Stimulated activated CD8-positive, alpha-beta memory T cell treated with anti-CD3 and anti-CD28 coated beads, Interleukin-4, amount 100 ng/mL, for 1 hour (primary cell): ENCODE data around the gene SLC51B.
"Not testable (repeated sequence)": the region's sequence is repeated elsewhere in the genome, so short reads cannot be mapped to it uniquely, and the experiment has no call there.

ENCODE experiments used
- DNase-seq, 2 donors: peaks; one replicate each; pipeline ENCODE4 v3.0.0-alpha.2; 2020; ENCODE audit warnings: low read depth in 2 of 2, low spot score in 1 of 2

SLC51B gene

DNA sequence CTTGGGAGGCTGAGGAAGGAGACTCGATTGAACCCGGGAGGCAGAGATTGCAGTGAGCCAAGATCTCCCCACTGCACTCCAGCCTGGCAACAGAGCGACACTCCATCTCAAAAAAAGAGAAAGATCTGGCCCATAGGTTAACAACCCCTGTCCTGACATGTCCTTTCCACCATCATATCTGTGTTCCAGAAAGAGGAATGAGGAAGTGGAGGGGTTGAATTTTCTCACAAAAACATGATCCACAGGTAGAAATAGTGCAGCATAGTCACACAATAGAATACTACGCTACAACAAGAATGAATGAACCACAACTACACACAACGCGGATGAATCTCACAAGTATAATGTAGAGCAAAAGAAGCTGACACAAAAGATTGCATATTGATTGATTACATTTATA, 4.7 kb upstream of the SLC51B start:
- DNase-seq, result no peak

DNA sequence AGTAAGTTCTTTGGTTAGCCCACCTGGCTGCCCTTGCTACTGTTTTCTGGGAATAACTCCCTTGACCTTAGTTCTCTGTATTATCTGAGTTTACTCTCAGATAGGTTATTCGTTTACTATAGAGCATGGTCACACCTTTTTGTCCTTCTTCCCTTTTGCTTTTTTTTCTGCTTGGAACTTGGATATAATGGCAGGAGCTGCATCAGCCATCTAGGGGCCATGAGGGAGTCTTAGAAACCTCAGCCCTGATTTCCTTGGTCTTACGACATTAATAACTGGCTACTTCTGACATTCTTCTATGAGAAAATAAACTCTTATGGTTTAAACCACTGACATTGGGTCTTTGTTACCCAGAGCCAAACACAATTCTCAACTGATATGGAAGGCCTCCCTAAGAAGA, 3.4 kb upstream of the SLC51B start:
- DNase-seq, result no peak

DNA sequence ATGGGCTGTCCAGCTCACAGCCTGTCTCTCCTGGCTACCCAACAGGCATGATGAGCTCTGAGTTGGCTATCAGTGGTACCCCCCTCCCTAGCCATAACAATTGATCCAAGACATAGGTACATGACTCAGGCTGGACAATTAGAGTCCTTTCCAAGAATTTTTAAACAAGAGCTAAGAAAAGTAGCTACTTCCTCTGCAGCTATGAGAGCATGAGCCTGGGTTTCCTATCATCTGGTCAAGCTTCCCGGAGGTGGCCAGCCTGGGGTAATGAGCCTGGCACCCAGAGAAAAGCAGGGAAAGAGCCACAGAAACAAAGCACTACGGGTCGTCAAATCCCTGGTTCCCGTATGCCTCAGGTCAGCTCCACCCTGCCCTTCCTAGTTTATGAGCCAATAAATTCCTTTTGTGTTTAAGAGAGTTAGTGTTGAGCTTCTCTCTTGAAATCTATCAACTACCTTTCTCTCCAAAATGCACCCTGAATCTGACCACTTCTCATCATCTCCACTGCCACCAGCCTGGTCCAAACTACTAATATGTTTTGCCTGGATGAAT, 2.3 kb upstream of the SLC51B start:
- no peak for DNase-seq

DNA sequence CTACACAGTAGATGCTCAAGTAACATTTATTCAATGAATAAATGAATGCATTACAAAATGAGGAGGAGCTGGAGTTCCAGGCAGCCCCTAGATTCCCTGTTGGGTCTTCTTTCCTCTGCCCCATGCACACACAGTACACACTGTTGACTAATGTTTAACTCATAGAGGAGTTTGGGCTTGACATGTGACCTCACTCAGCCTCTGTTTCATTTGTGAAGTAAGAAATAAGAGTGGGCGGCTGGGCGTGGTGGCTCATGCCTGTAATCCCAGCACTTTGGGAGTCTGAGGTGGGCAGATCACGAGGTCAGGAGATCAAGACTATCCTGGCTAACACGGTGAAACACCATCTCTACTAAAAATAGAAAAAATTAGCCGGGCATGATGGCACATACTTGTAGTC, 969 bp upstream of the SLC51B start:
- DNase-seq, result not testable (repeated sequence)

DNA sequence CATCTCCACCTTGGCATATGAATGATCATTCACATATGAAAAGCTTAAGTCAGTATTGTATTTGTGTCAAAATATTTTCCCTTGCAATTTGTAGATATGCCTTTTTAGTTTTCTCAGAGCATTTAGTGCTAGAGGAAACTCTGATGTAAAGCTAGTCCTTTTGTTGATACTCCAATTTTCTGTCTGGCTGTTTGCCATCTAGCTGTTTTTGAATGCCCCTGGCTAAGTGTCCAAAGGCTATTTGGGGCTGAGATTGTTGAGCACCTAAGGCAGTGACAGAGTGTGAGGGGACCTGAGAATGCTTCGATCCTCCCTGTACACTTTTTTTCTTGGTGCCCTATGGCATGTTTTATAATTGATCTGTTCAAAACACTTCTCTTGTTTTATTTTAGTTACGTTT, 3.1 kb downstream of the SLC51B start:
- no peak for DNase-seq

DNA sequence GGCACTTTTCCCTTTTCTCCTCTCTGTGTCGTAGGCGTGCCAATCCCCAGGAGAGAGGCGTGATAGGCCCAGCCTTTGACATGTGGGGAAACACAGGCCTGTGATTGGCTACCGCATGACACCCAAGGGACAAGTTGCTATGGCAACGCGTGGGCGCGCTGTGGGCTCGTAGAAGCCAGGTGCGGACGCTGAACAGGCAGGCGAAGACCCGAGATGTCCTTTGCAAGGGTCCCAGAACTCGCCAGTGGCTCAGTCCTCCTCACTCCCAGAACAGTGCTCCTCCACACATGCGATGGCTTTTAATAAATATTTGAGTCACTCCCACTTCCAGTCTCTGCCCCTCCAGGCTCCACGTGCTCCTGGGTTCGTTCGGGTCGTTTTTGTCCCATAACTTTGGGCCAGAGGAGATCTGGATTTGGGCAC, 4.2 kb downstream of the SLC51B start:
- DNase-seq, result peak; percentile 44 to 73

DNA sequence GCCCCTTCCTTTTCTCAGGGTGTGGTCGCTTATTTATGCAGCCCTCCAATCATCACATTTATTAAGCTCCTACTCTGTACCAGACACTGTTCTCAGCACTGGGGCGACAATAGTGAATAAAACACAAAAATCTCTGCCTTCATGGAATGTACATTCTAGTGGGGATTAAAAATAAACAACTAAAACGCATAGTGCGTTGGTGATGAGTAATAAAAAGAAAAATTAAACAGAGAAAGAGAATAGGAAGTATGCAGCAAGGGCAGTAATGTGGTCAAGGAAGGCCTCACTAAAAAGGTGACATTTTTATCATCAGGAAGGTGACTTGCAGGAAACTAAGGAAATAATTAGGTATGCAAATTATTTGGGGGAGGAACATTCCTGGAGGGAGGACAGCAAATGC, 5.1 kb downstream of the SLC51B start:
- DNase-seq, result no peak

DNA sequence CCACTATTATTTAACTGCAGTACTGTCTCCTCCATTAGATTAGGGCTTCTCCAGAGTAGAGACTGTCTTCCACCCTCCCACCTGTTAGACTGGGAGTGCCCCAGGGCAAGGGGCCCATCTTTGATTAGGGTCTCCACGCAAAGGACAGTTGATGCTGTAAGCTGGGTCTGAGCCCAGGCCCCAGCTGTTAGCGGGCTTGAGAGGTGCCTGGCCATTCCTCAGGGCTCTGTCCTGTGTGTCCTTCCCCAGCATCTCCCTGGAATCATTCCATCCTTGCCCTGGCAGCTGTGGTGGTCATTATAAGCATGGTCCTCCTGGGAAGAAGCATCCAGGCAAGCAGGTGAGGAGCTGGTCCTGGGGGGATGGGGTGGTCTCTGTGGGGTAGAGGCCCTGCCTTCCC, 6.1 kb downstream of the SLC51B start:
- DNase-seq, result no peak

DNA sequence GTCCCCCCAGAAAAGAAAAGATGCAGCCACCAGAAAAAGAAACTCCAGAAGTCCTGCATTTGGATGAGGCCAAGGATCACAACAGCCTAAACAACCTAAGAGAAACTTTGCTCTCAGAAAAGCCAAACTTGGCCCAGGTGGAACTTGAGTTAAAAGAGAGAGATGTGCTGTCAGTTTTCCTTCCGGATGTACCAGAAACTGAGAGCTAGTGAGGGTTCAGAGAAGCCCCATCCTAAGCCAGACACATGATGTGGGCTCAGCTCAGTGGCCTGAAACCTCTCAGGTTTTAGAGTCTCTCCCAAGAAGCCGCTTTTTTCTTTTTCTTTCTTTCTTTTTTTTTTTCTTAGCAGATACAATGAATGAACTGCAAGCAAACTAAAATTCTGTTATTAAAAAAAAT, 7.8 kb downstream of the SLC51B start:
- no peak for DNase-seq

DNA sequence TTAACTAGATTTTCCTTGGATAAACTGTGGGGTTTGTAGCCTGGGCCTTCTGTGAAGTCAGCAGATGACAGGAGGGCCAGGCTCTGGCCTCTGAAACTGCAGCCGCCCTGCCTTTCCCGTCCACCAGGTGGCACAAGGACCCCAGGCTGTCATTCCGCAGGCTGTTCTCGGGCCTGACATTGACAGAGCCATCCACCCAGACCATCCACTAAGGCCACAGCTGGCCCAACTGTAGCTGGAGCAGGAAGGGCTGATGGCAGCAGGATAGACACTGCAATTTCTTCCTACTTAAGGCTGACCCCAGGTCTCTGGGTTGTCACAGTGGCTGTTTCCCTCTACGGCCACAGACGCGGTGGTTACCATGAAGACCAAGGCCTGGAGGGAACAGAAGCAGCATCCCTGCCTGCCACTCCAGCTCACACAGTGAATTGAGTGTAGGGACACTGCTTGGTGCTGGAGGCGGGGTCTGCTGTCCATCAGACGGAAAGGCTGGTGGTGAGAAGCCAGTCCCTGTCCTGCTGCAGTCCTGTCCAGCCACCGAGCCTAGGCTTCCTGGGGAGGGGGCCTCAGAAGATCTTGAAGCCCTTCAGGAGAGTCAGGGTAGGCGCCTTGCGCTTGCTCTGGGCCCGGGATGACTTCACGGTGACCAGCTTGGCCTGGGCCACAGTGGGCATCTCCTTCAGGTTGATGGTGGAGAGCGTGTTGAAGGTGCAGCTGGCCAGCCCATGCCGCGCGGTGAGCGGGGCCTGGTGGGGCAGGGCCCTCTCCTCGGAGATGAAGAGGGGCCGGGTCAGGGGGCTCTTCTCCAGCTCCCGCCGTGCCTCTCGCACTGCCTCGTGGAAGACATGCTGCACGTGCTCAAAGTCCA, 9.4 kb downstream of the SLC51B start:
- DNase-seq, result peak in 1 of 2 donors; percentile 21

DNA sequence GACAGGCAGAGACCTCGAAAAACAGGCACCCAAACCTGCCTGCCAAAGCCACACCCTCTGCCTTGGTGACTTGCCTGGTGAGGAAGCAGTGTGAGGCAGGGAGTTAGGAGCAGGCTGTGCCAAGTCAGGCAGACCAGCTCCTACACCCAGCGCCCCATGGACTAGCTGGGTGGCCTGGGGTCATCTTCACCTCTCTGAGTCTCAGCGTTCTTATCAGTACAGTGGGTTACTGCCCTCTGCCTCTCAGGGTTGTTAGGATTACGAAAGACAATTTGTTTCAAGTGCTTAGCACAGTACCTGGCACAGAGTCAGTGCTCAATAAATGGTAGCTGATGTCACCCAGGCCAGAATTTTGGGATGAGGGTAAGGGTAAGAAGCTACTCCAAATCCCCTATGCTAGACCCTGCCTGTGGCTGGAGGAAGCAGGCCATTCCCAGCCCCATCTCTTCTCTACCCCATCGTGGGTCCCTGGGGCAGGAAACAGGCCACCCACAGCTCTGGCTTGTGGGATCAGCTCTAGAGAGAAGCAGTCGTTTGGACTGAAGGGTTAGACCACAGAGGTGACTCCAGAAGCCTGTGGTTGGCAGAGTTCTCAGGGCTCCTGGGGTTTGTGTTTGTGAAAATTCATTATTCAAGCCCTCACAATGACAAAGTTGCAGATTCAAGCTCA, 10.1 kb downstream of the SLC51B start:
- DNase-seq, result no peak

DNA sequence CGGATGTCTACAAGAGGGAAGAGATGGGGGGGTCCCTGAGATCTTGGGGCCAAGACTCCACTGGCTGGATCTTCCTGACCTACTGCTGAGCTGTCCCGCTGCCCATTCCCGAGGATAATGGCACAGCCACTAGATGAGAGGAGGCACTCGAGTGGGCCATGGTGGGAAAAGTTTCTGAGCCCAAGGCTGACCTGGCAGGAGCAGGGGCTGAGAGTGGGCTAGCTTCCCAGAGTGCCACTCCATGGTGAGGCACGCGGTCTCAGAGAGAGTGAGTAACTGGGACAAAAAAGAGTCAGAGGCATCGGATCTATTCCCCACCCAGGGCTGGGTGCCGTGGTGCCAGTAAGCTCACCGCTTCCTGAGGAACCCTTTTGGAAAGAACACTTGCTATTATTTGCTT, 10.9 kb downstream of the SLC51B start:
- no peak for DNase-seq

DNA sequence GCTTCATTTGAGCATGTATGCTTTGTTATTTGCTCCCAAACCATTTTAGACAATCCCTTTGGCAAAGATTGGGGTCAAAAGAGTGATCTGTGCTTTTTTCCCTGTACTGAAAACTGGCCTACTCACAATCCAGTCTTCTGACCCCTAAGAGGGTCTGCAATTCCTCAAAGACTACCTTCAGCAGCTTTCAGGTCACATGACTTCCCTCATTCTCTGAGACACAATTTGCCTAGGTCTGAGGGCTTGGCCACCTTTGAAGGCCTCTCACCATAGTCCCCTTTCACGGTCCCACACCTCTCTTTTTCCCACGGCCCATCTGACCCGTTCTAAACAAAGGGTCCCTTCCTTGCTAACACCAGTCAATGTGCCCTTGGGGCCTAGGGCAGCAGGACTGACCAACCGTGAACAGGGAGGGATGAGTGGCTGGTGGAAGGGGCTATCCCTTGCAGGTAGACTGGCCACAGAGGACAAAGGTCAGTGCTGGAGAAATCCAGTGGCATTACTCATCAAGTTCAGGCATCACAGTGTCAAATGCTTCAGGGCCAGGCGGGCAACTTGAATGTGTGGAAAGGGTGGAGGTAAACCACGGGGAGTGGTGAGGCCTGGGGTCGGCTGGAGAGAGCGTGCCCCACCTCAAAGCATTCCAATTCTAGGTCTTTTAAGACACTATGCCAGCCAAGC, 11.8 kb downstream of the SLC51B start:
- no peak for DNase-seq

DNA sequence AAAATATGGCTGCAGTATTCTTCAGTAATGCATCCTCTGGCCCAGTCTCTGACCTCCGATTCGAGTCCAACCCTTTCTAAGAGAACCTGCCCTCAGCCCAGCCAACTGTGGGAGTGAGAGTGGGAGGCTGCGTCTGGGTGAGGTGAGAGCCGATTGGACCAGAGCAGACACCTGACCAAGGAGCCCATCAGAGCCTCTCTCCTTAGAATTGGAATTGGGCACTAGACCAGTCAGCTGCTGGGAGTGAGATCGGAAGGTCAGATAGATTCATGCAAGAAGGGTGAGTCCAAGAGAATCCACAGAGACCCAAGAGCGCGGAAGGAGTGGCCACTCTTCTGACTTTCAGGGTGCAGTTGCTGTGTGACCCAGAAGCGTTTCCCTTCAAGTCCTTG, 12.4 kb downstream of the SLC51B start:
- no peak for DNase-seq

DNA sequence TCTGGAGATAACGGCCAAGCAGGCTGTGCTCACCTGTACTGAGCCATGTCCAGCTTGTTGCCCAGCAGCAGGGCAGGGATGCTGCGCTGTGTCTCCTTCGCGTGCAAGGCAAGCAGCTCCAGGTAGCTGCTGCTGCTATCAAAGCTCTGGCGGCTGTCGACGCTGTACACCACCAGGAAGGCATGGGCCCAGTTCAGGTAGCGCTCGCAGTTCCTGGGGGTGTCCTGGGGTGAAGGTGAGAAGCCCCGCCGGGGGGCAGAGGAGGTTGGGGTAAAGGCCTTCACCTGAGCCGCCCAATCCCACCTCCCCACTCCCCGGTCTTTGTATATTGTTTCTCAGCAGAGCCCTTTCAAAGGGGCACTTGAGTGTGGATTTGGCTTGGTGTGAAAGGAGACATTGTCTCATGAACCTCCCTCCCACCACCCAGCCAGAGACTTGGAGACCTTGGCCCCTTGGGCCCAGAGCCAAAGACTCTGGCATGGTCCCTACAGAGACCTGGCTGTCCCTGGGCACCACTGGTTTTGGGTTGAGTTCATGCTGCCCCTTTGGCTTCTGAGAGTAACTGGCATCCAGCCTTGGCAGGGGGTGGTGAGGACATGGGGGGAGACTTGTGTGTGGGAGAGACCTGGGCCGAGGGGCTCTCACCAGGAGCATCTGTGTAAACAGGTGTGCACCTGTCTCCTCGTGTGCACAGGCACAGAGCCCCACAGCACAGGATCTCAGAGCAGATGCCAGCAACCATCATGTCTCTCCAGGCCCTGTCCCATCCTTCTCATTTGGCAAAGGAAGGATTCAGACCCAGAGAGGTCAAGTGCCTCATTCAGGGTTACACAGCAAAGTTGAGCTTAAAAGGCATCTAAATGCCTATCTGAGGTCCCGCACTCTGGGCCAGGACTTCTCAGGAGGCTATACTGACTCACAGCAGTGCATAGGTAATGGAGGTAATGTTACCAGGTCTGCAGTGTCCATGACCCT, 13.5 kb downstream of the SLC51B start:
- no peak for DNase-seq

DNA sequence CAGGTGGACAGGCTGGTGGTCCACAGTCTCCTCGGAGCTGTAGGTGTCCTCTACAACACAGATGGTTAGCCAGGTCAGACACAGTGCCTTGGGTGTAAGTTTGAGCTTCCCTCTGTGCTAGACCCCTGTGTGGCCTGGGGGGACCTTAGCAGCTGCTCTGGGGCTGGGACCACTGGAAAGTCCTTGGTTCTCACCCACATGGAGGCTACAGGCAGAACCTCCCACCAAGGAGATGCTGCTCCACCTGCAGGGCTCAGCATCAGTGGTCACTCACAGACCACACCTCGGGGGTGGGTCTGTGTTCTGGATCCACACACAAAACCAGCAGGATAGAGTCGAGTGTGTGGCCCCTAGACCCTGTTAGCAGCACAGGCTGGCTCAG, 14.2 kb downstream of the SLC51B start:
- DNase-seq, result no peak

DNA sequence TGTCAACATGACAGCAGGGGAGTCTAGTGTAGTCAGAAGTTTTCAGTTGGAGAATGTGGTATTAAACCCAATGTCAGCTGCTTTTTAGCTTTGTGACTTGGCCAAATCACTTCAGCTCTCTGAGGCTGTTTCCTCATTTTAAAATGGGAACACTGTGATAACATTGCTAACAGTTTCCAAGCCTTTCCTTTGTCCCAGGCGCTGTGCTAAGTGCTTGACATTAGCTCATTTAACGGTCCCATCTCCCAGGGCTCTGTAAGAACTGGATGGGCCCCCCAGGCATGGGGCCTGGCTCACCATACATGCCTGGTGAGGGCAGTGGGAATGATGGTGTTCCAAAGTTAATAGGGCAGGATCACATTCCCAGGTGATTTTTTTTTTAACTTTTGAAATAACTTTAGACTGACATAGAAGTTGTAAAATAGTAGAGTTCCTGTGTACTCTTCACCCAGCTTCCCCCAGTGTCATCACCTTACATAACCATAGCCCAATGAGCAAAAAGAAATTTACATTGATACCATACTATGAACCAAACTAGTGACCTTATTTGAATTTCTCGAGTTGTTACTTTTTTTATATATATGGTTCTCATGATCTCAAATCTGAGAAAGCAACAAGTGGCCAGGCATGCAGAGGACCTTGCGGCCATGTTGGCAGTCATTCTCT, 14.9 kb downstream of the SLC51B start:
- DNase-seq, result no peak

DNA sequence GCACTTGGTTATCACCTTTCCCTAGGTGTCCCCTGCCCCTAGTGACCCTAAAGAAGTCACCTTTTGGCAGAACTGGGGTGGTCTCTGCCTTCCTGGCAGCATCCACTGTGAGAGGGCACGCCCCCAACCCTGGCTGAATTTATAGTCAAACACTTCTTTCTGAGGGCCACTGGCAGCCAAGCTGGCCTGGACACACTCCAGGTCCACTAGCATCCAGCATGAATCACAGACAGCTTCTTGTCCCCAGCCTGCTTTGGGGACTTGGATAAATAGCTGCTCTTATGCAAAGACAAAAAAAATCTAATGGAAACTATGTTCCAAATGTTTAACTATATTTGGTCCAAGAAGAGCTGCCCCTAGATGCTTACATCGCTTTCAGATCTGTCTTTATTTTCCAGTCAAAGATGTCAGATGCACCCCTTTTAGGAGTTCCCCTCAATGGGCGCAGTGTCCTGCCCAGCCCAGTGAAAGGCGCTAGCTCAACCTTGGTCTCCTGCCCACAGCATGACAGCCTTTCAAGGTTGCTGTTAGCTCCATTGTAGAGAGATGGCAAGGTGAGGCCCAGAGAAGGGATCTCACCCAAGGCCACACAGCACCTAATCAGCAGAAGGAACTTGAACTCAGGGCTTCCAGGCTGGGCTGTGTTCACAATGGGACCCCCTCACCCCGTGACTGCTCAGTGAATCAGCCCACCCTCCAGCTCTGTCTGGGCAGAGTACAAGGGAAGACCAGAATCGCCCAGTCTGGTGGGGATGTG, 15.6 kb downstream of the SLC51B start:
- DNase-seq, result no peak

DNA sequence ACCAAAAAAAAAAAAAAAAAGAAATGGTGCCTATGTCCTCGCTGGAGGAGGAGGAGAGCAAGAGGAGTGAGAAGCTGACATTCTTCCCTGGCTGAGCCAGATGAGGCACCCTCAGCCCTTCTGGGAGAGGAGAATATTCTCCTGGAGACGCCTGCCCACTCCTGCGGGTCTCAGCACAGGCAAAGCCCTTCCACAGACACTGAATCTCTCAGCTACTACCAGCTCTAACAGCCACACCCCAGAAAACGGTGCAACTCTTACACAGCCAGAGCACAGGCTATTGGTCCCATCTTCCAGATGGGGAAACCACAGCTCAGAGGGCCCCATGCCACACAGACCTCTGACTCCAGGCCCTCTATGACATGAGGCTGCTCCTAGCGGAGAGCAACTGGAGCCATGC, 16.9 kb downstream of the SLC51B start:
- DNase-seq, result no peak
